ENCODE data around the gene PUM2. TPM values are rescaled to one million over a fixed set of nuclear protein-coding genes. Genes with fewer than 3 reads are reported as not detected.

The PUM2 gene
- total RNA-seq, 1 donor from 2014 or later = 130 TPM

DNA sequence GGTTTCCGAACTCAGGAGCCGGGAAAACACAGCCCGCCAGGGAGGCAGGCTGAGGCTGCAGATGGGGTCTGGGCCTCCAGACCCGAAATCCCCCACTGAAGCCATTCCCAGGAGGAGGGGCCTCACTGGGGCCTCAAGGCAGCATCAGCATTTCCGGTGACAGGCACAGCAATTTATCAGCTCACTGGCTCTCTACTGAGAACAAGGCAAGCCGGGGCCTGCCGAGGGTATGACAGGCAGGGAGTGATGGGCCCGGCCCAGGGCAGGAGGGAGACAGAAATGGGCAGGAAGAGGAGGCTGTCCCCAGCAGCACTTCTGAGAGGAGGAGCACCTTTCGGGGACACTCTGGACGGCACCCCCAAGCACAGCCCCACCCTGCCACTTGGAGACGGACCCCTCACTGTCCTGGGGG, 138.2 kb downstream of the PUM2 start:
- DNase-seq (ENCODE audit: low spot score) = no peak
- no peak for ATAC-seq
- intact Hi-C loops (cut with DNase I) = no loop called here

DNA sequence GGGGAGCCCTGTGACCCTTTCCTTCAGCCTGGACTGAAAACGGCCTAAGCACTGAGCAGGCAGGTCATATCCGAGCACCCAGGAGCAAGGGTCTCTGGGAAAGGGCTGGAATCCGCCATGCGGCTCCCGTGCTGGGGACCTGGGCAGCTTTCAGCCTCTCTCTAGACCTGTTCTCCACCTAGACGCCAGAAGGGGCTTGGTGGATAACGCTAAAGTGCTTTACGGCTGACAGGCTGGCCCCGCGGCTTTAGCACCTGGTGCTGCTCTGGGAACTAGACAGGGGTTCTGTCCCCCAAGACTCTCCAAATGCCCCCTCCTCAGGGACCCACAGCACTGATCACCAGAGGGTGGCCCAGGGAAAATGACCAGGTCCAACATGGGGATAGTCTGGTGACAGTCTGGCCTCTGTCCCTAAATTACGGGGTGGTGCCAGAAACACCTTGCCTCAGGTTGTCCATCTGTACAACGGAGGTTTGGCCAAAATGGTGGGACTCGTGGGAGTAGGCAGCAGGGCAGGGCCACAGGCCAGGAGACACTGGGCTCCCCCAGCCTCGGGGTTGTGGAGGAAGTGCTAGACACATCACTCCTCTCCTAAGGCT, 138.7 kb downstream of the PUM2 start:
- ATAC-seq (no peak), DNase-seq (ENCODE audit: low spot score) (no peak)
- intact Hi-C loops (cut with DNase I) = no loop called here

DNA sequence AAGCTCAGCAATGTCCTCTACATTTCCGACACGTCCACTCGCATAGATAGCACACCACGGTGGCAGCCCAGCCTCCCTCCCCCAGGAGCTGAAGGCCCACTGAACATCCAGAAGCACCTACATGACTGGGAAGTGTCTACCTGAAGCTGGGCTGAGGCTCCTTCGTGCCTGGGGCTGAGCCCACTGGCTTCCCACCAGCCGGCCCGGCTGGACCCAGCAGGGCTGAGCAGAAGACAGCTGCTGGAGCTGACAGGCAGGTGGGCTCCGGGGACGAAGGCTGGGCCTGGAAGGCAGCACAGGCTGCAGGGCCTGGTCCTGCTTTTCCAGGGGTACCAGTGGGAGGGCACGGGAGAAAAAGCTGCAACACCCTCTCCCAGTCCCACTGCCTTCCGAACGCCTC, 139.2 kb downstream of the PUM2 start:
- intact Hi-C loops (cut with DNase I) = no loop called here
- no peak for DNase-seq (ENCODE audit: low spot score)
- no peak for ATAC-seq

DNA sequence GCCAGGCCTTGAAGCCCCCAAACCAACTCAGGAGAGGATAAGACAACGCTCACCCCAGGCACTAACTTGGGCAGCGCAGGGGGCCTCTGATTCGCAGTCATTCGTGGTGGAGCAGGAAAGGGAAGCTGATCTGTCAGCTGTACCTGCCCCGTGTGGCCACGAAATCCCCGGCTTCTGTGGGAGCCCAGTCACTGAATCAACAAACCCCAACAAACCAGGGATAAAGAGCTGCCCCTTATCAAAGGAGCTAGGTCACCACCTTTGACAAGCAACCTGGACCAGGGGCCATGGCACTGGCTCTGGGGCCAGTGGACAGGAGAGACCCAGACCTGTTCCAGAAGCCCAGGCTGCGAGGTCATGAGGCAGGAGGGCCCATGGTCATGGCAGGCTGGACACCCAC, 140.2 kb downstream of the PUM2 start:
- no peak for ATAC-seq
- intact Hi-C loops (cut with DNase I) = no loop called here

DNA sequence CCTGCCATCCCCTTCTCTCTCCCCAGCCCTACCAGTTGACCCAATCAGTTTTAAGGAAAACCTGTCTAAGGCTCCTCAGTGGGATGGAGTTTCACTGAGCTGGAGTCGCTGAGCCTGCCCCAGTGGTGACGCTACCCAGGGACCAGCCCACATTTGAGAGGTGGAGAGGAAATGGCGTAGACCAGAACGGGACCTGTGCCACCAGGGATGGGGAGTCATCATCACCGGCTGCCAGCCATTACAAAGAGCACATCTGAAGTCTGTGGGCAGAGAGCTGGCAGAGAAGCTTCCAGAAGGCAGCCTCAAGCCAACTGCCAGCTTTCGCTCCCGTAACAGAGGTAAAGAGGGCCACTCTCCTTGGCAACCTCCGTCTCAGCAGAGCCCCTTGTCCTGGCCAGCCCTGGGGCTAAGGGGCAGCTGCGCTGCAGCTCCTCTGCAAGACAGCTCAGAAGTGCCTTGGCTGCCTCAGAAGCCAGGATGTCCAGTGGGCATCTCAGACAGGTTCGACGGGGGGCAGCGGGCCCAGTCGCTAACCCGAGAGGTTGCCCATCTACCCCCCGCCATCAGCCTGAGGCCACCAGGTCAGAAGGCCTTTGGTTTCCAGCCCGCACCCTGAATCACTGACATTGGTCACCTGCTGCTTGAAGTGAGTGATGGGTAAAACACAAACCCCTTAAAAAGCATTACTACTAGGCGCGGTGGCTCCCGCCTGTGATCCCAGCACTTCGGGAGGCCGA, 141.1 kb downstream of the PUM2 start:
- ATAC-seq = no peak
- intact Hi-C loops (cut with DNase I) = no loop called here
- DNase-seq (ENCODE audit: low spot score) = no peak

More for the DNA sequence above, 140.2 kb downstream of the PUM2 start:
- no peak for DNase-seq (ENCODE audit: low spot score)

DNA sequence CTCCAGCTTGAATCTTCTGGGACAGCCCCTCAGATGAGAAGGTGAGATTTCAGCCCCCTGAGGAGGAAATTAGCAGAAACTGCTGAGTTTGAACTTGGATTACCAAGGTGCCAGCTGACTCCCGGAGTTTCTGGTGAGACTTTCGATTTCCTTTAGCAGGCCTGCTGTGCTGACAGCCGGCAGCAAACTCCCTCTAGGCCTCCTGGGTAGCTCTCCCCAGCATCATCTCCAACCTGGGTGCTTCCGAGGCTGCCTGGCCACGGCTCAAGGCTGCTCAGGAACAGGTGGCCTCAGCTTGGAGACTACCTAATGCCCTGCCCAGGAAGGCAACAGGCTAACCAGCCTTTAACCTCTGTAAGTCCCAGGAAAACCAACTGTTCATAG, 142.2 kb downstream of the PUM2 start:
- ATAC-seq (no peak), DNase-seq (ENCODE audit: low spot score) (no peak)
- intact Hi-C loops (cut with DNase I) = no loop called here

DNA sequence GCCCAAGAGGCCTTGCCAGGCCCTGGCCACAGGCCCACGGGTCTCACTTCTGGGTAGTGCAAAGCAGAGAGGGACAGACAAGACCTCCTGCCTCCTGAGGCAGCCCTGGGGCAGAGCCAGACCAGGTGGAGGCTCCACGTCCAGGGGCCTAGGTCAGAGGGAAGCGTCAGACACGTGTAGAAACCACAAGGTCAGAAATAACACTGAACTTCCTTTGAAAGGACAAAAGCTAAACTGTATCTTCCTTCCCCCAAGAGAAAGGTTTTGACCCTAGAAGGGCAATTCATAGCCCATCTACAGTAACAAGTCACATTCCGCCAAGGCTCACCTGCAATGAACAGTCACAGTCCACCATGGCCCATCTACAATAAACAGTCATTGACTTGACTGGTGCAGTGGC, 143.6 kb downstream of the PUM2 start:
- intact Hi-C loops (cut with DNase I) = no loop called here
- ATAC-seq (no peak), DNase-seq (ENCODE audit: low spot score) (no peak)

DNA sequence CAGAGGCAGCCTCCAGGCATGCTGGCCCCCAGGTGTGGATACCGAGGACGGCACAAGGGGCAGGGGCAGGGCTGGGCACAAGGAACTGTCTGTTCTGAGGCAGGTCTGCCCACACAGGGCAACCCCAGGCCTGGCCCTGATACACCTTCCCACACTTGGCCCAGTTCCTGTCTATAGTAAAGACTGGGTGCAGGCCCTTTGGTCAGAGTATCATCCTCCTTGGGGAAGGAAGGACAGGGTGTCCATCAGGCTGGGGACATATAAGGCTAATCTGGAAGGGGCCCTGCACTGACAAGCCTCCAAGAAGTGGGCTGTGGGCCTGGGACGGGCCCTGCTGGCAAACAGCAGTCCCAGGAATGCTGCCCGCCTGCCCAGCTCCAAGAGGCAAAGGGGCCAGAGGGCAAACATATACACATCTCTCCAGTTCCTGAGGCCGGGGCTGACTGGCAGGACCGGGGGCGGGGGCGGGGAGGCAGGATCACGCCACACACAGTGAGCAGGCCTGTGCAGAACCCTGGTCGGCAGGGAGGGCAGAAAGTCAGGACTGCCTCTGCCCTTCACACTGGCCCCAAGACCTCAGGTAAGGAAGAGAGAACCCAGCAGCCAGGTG, 144.6 kb downstream of the PUM2 start:
- intact Hi-C loops (cut with DNase I) = no loop called here
- no peak for DNase-seq (ENCODE audit: low spot score)
- no peak for ATAC-seq

DNA sequence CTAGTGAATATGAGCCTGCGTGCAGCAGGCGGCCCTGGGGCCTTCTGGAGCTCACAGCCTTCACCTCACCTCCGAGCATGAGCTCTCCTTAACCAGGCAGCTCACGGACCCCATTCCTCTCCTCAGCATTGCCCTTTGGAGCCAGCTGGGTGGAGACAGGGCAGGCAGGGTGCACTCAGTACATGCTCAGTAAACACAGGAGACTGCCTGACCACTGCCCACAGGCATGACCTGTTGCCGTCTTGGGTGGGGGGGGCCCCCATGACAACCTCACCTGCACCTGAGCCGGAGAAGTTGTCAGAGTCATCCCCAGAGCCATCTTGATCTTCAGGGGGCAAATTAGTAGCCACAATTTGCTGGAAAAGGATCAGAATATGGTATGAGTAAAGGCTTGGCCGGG, 145.6 kb downstream of the PUM2 start:
- ATAC-seq (no peak), DNase-seq (ENCODE audit: low spot score) (no peak)
- intact Hi-C loops (cut with DNase I) = no loop called here

DNA sequence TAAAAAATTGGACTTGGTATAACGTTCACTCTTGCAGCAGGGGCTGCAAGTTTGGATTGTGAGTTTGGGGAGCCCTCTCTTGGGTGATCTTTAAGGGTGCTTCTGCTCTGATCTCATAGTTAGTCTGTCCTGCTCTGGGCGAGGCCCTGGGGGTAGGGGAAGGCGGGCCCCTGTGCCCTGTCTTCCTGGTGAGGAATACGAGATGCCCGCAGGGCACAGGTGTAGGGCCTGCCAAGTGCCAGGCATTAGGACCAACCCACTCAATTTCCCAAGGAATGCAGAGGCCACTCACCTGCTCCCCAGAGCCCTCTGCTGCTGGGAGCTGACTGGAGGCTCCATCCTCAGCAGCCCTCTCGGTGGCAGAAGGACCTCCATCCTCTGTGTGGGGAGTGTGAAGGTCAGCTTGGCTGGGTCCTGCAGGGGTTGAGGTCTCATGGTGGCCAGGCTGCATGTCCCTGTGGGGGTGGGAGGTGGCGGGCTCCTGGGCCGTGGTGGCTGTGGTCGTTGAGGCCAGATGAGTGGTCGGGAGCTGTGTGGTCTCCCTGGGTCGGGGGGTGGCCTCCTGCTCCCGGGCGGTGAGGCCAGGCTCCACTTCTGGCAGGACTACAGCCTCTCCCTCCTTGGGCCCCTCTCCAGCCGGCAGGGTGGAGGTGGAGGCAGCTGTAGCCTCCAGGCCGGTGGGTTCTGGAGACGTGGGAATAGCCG, 147.0 kb downstream of the PUM2 start:
- DNase-seq (ENCODE audit: low spot score) (no peak), ATAC-seq (no peak)
- intact Hi-C loops (cut with DNase I) = no loop called here

DNA sequence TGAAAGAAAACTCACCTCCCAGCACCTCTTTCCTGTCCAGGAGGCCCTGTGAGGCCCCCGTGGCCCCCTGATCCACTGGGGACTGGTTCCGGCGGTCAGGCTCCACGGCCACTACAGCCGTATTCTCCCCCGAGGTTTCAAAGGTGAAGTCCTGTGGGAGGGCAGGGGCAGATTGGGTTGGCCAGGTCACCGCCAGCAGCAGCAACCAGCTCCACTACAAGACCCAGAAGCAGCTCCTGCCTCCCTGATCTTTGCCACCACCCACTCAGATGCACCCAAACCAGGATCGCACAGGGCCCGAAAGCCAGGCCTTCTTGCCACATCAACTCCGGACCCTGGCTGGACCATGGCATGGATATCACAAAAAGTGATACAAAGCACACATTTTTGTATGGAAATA, 147.6 kb downstream of the PUM2 start:
- intact Hi-C loops (cut with DNase I) = no loop called here

DNA sequence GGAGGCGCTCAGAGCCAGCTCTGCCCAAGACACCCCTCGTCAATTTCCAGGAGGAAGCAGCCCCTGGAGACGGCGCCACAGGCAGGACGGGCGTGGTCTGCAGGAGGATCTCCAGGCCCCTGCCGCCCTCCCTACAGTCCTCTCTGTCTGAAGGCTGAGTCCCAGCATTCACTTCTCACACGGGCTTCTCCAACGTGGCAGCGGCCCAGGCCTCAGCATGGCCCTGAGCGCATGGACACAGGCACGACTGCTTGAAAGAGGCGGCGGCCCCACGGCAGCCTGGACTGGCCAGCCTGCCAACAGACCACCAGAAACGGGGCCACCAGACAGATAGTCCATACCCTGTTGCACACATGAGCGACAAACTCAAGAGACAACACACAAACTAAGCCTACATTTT, 149.0 kb downstream of the PUM2 start:
- intact Hi-C loops (cut with DNase I) = no loop called here
- ATAC-seq (no peak), DNase-seq (ENCODE audit: low spot score) (no peak)

More for the DNA sequence above, 147.6 kb downstream of the PUM2 start:
- no peak for ATAC-seq
- no peak for DNase-seq (ENCODE audit: low spot score)

DNA sequence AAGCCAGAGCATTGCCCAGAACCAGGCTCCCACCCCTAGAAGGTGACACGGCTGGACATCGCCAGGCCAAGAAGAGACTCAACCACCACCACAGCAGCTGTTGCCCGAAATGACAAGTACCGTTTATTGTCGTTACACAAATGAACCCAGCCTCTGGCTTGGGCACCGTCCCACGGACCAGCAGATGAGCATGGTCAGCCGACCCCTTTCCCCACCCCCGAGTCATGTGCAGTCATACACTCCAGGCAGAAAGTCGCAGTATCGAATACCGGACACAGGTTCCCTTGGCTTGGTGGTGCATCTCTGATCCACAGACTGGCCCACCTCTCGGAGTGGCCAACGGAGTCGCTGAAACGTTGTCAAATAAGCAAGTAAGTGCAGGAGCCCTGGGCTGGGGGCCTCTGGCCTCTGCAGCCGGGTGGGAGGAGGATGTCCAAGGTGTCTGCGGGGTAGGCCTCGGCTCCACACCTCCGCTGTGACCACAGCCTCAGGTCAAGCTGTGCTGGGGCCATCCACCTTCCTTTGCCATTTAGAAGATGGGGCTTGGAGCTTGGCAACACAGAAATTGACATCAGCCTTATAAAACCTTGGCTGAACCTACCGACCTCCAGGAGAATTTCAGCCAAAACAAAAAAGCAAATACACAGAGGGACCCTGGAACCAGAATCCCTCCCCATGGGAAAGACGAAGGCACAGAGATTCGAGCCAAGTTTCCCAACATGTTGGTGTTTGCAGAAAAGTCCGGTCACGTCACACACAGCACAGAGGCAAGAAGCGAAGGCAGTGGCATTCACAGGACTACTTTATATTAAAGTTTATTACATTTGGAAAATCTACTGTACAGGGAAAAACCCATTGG, 149.7 kb downstream of the PUM2 start:
- intact Hi-C loops (cut with DNase I) = no loop called here
- ATAC-seq (no peak), DNase-seq (ENCODE audit: low spot score) (no peak)

DNA sequence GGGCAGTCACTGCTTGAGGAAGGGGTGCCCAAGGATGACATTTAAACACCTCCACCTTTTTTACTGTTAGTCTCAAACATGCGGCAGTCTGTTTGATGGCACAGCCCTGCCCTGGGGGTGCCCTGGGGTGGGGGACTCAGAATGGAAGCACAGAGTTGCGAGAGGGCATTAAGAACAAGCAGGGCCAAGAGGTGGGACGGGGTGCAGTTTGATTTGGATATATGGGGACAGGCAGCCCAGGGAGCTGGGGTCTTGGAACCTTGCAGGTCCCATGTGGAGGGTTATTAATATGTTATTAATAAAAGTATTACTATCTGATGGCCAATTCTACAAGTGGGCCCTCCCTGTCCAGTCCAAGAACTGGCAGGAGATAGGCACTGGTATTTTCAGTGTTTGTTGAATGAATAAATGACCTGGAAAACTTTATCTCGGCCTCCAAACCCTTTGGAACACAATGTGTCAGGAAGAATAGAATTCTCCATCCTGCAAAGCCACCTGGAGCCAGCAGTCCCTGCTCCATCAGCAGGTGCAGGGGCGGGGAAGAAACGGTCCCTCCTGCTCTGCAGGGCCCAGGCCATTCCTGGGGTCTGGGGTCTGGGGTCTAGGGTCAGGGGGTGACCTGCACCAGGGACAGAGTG, 150.9 kb downstream of the PUM2 start:
- intact Hi-C loops (cut with DNase I) = no loop called here
- ATAC-seq (no peak), DNase-seq (ENCODE audit: low spot score) (no peak)

DNA sequence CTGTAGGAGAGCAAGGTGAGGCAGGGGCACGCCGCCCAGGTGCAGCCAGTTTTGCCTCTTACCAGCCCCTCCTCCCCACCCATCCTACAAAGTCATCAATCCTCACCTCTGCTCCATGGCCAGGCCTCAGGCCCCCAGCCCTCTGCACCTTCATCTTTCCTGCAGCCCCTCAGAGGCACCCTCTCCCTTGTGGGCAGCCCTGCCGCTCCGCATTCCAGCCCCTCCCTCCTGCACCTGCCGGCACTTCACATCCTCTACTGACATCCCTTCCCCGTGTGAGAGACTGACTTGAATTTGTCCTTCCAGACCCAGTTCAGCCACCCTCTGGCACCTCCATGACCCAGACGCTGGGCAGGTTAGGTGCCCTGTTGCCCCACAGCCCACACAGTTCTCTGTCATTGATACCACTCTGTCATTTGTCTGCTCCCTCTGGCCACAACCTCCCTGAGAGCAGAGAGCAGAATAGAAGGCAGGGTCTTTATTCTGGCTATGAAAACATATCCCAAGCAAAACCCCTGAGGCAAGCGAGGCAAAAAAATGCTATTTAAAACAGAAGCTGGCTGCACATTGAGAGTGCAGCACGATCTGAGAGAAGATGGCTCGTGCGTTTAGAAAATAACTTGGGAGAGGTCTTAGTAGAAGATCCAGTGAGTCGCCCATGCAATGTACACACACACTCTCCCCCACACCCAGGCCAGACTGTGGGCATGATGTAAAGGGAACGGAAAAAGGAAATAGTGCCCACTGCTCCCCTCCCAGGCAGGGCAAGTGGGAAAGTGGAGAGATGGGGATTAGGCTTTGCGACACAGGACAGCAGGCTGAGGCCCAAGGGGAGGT, 151.6 kb downstream of the PUM2 start:
- ATAC-seq = no peak
- intact Hi-C loops (cut with DNase I) = no loop called here
- no peak for DNase-seq (ENCODE audit: low spot score)

All from sciatic nerve (tissue), 2 donors.